Endometrial microvascular endothelial cells (primary cell): ENCODE results near the gene DGKD. TPM values are rescaled to one million over a fixed set of nuclear protein-coding genes. Genes with fewer than 3 reads are reported as not detected.

ENCODE experiments used
- in situ Hi-C: cut with HindIII; loops from 2 replicates; pipeline ENCODE4 v1.10.0; 2017; ENCODE audit warnings: low sequenced_read_pairs, low pct_unique_long_range_greater_than_20kb; ENCODE audit errors: inconsistent ontology term
- total RNA-seq: library from RNA; depleted of rRNA; stranded (reverse); fragments of >200 nt; gene quantifications from one replicate; pipeline ENCODE4 v1.2.3, GENCODE V29; 2015; ENCODE audit errors: inconsistent ontology term

DGKD gene
- total RNA-seq, 1 donor from 2014 or later: 4.7 TPM

DNA sequence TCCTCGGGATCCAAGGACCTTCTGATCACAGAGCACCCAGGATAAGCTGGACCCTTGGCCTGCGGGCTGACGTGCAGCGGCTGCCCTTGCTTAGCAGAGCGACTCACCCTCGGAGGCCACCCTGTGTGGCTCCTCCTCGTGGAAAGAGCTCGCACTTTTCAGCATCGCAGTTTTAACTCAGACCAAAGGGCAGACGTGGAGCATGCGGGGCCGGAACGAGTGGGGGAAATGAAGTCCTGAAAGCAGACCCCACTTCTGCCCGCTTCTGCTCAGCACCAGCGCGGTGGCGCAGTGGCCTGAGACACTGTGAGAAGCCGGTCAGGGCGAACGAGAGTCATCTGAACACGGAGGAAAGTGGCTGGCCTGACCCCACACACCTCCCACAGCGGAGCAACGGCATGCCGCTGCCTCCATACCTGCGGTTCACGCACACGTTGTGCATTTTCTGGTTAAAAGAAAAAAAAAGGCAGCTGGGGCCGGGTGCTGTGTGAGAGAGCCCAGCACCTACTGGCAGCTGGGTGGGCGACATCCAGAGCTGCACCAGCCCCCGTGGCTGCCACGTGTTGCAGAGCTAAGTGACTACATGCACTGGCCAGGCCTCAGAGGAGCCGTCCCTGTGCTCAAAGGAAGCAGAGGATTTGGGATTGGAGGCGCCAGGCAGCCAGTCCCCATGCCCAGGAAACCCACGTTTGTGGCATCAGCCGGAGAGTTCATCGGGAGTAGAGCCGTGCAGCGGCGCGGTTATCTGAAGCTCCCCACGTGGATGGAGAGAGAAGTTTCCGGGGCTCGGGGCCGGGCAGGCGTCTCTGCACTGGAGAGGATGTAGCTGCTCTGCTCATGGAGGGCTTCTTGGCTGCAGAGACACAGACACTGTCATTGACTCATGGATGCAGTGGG lies 122.6 kb downstream of the DGKD start:
- in situ Hi-C loops: no loop called here

GRCh38 chr2:233477548-233478433 lies 123.5 kb downstream of the DGKD start:
- in situ Hi-C loops: no loop called here

DNA sequence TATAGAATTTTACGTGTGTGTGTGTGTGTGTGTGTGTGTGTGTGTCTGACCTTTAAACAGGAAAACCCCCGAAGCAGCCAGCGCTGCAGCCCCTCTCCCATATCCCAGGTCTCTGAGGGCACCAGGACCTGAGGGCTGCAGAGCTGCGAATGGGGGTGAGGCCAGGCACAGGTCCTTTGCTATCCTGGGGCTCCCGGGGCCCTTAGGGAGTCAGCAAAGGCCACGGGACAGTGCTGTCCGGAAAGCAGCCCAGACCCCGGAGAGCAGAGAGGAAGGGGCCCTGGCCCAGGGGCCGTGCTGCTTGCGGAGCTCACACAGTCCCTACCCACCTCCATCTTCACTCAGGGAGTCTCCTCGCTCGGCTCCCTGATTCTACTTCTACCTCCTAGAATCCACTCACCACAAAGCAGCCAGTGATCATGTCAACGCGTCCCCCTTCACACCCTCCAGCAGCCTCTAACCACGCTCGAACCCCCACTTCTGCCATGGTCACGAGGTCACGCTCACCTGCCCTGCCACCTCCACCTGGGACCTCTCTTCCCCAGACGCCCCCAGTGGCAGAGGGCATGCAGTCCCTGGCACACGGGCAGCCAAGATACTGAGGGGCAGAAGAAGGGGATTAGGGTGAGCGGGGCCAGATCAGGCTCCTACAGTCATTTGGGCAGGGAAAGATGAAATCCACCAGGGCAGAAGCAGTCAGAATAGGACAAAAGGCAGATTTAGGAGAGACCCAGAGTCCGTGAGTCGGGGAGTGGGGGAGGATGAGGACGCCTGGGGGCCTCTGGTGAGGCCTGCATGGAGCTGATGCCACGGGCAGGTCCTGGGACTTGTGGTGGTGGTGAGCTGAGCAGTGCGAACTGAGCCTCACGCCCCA lies 125.6 kb downstream of the DGKD start:
- in situ Hi-C loops: no loop called here

DNA sequence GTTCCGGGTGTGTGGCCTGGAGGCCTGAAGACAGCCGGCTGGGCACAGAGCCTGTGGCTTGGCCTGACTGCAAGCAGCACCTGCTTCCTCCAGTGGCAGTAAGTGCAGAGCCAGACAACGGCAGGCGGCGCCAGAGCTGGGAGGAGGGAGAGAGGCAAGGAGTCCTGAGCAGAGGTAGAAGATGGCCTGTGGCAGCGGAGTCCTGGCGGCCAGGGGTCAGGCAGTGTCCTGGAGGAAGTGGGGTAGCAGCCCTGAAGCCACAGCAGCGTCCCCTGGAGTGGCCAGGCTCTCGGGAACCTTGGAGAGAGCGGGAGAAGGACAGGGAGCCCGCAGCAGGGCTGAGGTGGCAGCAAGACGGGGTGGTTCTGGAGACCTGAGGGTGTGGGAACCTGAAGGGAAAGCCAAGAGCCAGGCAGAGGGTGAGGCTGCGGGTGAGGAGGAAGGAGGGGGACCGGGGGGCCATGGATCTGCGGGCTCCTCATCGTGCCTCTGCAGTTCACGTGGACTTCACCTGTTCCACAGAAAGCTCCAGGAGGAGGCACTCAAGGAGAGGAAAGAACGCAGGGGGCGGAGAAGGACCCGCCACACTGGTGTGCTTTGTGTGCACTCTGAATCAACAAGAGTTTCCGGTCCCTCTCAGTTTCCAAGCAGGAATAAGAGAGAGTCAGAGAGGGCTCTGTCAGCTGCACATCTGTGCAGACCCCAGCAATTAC lies 126.4 kb downstream of the DGKD start:
- in situ Hi-C loops: no loop called here

DNA sequence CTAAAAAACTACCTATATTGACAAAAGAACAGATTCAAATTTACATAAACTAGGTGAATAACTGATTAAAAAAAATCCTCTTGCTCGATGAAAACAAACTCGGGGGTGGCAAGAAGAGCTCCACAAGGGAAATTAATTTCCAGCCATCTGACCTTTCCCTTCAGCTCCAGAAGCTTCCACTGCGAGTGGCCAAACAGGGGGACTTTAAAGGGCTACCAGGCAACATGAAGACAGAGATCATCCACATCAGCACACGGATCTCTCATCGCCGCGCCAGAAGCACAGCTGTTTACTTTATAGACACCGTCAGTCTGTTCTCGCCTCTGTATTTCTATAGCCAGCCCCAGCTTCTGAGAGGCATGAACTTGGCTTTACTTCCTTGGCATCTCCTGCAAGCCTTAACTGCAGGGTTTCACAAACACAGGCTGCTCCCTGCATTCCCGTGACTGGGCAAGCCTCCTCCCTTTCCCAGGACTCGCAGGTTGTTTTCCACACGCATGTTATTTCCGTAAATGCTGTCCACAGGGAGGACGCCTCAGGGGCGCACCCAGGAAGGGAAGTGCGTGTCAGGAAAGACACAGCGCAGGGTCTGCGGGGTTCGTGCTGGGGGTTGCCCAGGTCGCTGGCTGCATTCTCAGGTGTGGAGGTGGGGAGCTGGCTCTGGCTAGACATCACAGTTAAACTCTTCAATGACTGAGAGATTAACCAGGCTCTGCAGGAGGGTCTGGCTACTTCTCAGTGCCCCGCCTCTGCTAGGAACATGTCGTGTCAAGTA lies 127.3 kb downstream of the DGKD start:
- in situ Hi-C loops: no loop called here

DNA sequence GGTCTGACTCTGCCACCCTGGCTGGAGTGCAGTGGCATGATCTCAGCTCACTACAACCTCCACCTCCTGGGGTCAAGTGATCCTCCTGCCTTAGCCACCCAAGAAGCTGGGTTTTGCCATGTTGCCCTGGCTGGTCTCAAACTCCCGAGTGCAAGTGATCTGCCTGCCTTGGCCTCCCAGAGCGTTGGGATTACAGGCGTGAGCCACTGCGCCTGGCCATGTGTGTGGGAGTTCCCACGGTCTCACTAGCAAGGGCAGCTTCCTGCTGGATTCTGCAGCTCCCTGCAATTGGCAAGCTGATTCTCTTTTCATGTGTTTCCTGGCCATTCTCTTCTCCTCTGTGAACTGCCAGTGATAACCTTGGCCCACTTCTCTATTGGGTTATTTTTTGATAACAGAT lies 128.3 kb downstream of the DGKD start:
- in situ Hi-C loops: no loop called here

DNA sequence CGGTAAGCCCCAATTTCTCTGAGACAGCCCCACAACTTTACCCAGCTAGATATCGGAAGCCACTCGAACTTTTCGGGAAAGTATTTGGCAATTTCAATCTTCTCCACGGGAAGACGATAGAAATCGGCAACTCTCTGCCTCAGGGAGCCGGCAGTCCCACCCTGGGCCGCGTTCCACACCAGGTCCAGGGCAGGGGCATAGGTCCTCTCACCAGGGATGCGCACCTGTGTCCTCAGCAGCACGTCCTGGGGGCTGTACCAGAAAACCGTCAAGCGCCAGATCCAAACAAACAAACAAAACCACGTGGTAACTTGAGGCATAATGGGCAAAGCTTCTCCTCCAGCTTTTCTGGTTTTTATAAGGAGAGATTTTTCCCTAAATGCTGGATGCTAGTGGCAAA lies 131.4 kb downstream of the DGKD start:
- in situ Hi-C loops: no loop called here

GRCh38 chr2:233486357-233486756 lies 132.1 kb downstream of the DGKD start:
- in situ Hi-C loops: no loop called here

- in situ Hi-C loops: no loop called here
Measured at GRCh38 chr2:233486778-233487552, 132.7 kb downstream of the DGKD start.

DNA sequence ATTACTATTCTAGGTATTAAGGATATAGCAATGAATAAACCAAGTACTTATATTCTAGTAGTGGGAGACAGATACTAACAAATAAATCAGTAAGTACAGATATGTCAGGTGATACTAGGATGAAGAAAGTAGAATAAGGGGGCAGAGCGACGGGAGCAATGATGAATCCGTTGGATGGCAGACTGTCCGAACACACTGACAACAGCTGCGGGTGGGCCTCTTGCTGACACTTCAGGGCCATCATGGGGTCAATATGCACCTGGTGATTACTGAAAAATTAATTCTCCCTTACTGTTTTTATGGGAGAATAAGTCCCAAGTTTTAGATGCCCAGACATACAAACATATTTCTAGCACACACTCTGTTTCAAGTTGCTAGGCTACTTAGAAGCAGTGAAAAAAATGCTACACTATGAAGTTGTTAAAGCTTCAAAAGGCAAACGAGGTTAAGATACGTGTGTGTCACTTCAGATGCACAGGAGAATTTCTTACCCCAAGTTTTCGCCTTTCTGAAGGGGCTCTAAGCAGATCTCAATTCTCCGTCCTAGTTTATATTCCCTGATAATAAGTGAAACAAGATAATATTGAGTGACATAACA lies 133.6 kb downstream of the DGKD start:
- in situ Hi-C loops: no loop called here

- in situ Hi-C loops: no loop called here
Measured at GRCh38 chr2:233489143-233489542, 134.8 kb downstream of the DGKD start.

GRCh38 chr2:233489666-233490065 lies 135.4 kb downstream of the DGKD start:
- in situ Hi-C loops: no loop called here

DNA sequence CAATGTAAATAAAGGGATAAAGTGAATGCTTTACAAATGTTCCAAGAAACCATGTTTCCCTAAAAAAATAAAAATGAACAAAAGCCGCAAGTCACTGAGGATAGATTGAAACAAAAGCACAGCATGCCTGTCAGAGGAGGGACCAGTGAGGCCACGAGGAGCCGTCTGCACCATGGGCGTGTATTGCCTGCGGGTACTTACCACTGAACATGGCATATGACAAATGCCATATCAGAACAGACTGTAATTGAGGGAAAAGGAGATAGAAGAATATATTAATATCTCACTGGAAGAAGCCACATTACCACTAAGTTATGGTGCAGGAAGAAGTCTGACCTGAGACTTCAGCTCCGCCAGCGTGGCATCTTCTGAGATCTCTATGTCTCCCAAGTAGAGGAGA lies 136.5 kb downstream of the DGKD start:
- in situ Hi-C loops: no loop called here

DNA sequence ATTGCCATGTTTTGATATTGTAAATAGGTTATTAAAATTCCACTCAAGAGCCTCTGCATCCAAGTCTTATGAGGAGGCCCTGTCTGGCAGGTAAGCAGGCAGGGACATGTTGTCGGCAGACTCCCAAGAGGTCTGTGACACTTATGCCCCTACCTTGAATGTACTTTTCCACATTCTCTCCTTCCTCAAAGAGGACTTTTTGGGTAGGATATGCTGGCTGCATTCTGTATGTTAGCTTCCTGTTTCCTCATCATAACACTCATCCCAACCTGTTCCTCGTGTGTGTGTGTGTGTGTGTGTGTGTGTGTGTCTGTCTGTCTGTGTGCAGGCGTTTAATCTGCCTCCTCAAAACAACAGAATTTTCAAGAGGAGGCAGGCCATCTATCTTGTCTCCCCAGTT lies 137.0 kb downstream of the DGKD start:
- in situ Hi-C loops: no loop called here

- in situ Hi-C loops: no loop called here
Measured at GRCh38 chr2:233492078-233492477, 137.8 kb downstream of the DGKD start.

GRCh38 chr2:233492751-233493150 lies 138.5 kb downstream of the DGKD start:
- in situ Hi-C loops: no loop called here
